Hematopoietic multipotent progenitor cell treated with erythropoietin and hydrocortisone succinate and interleukin-3 and kit ligand, for 6 days (in vitro differentiated cells): Measurements from ENCODE around the gene H2BK1.

Experiments used
- DNase-seq: peaks from one replicate; pipeline ENCODE4 v3.0.0-alpha.2; 2015

H2BK1 gene

DNA sequence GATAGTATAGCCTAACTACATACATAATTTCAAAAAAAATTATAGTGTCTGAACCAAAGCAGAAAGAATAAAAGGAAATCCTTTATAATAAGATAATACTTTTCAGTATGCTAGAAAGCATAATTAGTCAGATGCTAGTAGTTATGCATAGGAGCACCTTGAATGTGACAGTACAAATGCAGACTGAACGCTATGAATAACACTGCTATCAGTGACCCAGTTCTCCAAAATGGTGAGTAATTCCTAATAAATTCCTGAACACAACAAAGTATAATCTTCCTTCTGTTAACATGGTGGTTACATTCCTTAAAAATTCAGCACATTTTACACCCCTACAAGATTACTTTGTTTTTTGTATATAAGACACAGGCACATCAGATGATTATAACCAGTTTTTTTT lies 20.8 kb upstream of the H2BK1 start:
- DNase-seq = no peak

DNA sequence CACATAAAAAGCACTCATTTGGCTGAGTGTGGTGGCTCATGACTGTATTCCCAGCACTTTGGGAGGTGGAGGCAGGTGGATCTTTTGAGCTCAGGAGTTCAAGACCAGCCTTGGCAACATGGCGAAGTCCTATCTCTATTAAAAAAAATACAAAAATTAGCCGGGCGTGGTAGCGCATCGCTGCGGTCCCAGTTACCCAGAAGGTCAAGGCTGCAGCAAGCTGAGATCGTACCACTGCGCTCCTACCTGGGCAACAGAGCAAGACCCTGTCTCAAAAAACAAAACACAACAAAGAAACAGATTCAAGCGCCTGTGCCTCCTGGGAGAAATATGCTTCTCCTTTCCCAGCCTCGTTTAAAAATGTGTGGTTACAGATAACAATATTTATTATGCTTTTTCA lies 19.0 kb upstream of the H2BK1 start:
- no peak for DNase-seq

DNA sequence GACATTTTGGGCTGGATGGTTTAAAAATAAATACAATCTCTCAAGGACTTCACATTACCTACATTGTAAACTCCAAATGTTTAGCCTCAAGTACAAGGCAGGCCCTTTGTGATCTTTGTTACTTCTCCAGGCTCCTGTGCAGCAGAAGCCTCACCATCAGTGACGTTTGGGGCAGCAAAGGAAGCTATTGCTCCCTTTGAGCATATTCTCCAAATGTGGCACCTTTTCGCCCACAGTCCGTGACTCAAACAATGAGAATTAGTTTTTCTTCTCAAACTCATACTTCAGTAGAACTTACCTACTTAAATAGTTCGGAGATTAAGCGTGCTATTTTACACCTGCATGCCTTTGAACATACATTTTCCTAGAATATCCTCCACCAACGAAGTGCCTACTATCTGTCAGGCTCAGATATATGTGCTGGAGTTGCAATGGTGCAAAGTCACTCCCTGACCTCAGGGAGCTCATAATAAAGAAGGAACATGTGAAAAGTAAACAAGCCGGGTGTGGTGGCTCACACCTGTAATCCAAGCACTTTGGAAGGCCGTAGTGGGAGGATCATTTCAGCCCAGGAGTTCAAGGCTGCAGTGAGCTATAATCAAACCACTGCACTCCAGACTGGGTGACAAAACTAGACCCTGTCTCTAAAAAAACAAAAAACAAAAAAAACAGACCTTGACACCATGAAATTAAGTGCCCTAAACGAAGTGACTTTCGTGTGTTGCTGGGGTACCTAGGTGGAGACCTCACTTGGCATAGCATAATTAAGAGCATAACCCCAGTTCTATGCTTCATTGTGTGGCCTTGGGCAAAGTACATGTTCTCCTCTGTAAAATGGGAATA lies 18.0 kb upstream of the H2BK1 start:
- DNase-seq = no peak

DNA sequence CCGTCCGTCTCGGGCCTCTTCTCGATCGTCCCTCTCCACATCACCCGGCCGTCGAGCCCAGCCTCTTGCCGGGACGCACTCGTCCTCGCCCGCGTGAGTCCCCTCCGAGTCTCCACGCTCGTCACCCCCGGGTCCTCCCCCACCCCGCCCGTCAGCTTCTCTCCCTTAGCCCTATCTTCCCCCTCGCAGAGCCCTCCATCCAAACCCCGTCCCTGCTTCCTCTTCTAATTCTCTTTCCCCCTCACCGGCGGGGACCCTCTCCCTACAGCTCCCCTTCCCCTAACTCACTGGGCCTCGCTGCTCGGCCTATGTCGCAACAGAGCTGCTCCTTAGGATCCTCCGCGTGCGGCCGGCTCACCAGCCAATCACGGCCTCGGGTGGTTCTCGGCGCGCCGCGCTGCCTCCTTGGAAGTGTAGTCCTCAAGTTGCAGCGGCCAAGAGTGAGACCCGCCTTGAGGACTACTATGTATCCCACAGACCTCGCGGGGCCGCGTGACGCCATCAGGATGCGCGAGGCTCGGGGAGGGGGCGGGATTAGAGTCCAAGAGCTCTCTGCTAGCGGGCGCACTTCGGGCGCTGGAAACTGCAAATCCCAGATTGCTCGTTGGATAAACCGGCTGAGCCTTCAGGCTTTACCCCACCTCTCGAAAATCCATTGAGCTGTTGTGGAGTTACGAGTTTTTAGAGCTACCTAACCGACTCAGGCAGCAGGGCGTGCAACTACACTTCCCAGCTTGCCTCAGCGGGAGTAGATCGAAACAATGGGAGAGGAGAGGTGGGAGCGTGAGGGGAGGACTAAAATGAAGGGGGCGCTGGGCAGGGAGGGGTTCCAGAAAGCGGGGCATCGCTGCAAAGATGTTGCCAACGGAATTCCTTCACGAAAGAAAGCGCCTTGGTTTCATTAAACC lies 16.8 kb upstream of the H2BK1 start, which contains the start of gene ABCF2:
Gene ABCF2, minus strand, starts transcription at position 331 of the 908 bp plus-strand sequence. CDS start 747 bp downstream, outside the sequence.
- peak; percentile 99 for DNase-seq

DNA sequence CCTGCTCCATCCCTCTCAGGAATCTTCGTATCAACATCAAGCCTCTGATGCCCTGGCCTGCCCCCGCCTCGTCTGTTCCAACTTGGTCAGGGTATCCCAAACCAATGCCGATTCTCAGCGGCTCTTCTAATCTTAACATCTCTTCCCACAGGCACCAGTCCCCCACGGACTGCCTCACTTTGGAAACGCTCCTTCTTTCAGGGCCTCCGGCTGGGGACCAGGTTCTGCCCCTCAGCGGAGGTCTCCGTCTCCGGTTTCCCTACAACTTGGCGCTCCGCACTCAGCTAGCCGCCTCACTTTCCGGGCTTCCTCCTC lies 16.2 kb upstream of the H2BK1 start:
- no peak for DNase-seq

DNA sequence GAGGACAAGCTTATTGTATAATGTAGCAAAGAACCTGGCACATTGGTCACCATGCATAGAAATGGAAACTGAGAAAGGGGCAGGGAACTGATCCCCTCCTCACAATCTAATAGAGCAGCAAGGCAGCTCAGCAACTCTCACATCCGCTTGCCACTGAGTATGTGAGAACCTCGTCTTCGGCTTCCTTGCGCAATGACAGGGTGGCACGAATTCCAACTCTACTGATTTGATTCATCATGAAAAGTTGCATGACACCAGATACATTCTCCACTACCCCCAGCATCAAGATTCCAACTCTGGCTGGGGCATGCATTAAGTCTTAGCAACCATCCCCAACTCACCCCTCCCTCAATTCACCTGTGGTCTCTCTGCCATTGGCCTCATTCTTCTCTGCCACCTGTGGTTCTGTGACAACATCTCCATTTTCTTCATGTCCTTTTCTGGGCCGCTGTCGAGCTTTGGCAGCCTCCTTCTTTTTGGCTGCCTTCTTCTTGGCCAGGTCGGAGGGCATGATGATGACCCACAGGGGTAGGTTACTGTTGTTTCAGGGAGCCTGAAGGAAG lies 15.7 kb upstream of the H2BK1 start:
- DNase-seq = no peak

DNA sequence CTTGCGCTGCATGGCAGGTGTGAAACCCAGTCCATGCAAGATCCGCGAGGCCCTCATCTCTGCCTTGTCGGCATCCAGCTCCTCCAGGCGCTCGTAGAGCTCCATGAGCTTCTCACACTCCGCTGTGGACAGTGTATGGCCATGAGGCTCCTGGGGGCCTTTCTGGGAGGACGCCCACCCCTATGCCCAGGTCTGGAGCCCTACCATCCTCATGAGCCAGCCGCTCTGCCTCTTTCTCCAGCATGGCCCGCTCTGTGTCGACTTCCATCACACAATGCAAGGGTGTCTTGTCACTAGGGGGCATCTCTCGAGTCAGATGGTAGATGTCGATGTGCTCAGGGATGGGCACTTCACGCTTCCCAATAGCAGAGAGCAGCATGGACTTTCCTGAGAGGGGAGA lies 13.4 kb upstream of the H2BK1 start:
- DNase-seq = no peak

DNA sequence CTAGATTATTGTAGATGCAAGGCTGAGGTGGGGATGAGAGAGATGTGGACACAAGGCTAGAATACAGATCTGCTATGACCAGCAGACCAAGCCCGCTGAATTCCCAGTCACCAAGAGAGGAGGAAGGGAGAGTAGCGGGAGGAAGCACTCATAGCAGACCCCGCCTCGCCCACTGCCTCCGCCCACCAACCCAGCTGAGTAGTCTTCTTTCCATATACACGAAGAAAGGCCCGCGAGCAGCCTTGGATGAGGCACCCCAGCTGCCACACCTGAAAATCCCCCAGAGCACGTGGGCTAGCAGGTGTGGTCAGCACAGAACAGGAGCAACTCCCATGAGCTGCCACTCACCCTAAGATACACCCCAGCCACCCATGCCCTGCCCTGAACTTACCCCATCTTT lies 7.9 kb upstream of the H2BK1 start:
- DNase-seq = no peak

DNA sequence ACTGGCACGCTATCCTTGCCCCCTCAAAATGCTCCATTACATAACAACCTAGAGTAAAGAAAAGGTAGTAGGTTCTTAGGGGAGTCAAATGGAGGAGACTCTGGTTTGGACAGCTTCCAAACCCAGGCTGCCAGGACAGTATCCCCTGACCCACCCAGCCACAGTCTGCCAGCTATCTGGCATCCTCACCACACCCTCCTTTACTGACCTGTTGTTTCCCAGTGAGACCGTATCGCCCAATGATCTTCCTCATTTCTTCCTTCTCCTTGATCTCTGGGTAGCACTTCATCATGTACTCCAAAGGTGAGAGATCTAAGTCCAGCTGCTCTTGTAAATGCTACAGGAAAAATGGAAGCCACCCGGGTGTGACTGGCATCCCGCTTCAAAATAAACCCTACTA lies 5.1 kb upstream of the H2BK1 start:
- DNase-seq = no peak

DNA sequence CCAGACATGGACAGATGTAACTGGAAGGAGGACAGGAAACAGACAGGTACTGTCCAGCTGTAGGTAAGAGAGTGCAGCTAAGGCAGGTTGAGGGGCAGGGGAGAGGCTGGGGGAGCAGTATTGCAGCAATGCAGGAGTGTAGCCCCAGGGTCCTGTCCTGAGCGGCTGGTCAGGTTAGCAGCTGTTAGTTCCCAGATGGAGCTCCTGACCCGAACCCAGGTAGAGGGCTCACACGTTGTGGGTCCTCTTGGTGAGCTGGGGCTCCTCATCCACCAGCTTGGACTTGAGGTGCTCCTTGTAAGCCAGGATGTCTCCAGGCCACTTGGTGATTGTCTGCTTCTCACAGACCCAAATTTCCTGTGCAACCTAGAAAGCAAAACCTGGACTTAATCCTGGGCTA lies 3.5 kb upstream of the H2BK1 start:
- DNase-seq = no peak

DNA sequence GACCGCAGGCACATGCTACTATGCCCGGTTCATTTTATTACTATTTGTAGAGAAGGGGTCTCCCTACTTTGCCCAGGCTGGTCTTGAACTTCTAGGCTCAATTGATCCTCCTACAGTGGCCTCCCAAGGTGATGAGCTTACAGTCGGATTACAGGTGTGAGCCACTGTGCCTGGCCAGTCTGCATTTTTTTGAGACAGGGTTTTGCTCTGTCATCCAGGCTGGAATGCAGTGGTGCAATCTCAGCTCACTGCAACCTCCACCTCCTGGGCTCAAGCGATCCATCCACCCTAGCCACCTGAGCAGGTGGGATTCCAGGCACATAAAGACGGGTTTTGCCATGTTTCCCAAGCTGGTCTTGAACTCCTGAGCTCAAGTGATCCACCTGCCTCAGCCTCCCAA lies 2.3 kb upstream of the H2BK1 start:
- no peak for DNase-seq

DNA sequence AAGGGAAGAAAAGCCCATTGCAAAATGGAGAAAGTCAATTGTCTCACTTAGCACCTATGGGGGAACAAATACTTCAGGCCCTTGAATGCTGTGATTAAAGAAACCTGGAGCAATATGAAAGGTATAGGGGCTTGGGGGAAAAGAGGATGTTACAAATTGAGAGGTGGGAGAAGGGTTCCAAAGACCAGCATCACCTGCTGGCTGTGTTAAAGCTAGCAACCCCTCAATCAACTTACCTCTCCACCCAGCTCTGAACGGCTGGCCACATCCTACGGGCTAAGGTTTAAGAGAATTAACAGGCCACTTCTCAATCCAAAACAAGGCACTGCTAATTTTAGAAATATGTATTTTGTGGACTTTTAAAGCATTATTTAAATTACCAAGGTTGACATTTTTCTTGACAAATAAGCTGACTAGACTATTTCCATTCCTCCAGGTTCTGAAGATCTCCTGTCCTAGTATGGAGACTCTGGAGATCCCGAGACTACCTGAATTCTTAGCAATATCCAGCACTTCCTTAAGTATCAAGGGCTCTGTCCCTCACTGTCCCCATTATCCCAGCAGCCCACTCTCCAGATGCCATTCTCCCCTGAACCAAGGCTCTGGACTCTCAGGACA lies 976 bp upstream of the H2BK1 start:
- DNase-seq = no peak

DNA sequence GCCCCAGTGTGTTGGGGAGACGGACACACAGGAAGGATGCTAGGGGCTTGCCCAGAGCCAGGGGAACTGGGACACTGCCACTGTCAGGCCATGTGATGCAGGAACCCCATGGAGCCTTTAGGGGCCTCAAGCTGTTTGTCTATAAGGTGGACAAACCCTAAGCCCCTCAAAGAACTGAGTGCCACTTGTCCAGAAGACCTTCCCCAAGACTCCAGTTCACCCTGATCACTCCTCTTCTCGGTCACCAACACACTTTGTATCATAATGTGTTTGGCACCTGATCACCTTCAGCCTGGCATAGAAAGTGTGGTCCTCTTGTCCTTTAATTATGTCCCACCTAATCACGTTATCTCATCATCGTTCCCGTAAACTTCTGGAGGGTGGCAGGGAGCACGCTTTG lies 700 bp downstream of the H2BK1 start:
- DNase-seq = no peak

DNA sequence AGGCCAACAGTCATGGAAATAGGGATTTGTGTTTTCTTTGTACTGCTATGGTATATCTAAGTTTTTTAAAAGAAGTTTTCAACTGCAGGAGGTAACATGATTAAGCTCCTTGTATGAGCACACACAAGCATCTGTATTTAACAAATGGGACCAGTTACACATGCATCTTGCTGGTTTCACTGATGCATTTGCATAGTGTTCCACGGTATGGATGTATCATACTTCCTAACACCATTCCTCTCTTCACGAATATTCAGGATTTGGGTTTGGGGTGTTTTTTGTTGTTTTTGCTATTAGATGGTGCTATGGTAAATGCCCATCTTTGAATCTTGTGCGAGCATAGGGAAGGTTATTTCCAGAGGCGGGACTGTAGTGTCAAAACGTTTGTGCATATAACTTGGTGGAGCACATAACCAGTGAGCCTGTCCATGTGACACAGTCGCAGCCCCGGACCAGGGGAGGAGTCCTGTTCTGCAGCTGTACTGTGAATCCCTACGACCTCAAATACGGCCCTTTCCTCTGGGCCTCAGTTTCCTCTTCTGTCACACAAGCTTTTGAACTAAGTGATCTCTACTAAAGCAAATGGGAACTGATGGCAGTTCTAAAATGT lies 1.9 kb downstream of the H2BK1 start:
- no peak for DNase-seq

DNA sequence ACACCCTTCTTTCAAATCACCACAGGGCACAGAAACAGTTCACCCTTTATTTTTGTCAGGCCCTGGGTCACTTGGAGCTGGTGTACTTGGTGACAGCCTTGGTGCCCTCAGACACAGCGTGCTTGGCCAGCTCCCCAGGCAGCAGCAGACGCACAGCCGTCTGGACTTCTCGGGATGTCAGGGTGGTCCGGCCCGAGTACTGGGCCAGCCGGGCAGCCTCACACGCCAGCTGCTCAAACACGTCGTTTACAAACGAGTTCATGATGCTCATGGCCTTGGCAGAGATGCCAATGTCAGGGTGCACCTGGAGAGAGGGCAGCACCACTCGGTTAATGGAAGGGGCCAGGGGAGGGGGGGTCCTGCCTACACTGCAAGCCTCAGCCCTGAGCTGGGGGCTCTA lies 2.5 kb downstream of the H2BK1 start:
- no peak for DNase-seq

DNA sequence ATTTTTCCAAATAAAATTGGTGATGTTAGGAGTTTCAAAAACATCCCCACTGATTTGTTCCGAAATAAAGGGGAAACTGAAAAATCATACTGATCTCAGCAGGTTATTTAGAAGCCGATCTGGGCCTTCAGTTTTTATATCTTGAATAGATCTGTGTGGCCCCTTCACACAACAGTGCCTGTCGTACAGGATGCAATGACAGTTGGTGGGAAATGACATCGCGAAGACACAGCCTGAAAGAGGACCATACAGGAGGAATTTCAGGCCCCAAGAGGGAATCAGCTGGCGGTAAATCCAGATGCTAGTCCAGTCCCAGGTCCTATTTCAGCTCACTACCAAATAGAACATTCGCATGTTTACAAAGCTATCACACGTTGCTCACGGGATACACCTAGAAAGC lies 3.0 kb downstream of the H2BK1 start:
- DNase-seq = no peak

DNA sequence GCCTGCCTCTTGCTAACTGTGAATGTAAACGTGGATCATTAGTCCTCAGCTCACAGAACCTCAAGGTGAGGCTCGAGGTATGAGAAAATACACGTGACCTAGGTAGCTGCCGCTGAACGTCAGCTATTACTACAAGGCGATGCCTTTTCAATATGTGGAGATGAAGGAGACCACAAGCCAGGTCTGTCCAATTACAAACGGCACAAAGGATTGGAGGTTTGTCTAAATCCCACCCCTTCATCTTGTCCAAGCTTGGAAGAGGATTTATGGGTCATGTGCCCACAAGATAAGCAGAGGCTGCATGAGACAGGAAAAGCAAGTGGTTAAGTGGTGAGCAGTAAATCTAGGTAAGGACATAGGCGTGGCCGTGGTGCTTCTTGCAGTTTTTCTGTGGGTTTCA lies 3.4 kb downstream of the H2BK1 start:
- DNase-seq = peak; percentile 66

DNA sequence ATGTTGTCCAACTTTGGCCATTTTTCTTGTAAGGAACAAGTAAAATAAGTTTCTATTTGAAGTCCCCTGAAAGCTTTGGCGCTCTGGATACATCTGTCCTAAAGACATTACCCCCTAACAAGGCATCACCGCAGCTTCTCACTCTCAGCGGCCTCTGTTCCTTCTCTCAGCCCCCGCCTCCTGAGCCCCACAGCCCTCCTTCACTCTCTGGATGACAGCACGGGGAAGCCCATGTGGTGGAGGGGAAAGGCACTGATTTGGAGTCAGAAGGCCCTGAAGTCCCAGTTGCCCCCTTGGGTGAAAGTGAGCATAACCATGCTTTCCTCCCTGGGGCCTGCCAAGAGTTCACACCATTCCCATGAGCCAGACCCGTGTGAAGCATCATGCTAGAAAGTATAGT lies 4.6 kb downstream of the H2BK1 start:
- DNase-seq = no peak

DNA sequence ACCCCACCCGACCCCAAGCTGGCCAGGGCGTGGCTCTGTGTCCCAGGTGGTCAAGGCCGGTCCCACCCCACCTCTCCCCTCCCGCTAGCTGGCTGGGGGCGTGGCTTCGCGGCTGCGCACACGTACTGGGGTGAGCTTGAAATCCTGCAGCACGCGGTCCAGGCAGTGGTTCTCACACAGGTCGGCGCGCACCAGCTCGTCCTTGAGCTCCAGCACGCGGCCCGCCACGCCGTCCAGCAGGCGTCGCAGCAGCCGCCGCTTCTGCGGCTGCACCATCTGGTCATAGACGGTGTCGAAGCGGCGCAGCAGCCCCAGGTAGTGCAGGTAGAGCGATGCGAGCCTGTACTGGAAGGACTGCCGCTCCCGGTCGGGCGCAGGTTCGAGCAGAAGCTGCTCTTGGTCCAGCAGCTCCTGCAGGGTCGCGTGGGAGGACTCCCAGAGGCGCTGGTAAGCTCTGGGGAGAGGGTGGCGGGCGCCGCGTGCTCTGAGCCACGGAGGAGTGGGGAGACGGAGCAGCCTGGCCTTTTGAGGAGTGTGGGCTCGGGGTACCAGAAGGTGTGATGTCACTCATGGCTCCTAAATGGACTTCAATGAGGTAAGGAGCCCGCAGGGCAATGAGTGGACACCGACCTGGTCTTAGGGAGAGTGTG lies 5.8 kb downstream of the H2BK1 start:
- no peak for DNase-seq

DNA sequence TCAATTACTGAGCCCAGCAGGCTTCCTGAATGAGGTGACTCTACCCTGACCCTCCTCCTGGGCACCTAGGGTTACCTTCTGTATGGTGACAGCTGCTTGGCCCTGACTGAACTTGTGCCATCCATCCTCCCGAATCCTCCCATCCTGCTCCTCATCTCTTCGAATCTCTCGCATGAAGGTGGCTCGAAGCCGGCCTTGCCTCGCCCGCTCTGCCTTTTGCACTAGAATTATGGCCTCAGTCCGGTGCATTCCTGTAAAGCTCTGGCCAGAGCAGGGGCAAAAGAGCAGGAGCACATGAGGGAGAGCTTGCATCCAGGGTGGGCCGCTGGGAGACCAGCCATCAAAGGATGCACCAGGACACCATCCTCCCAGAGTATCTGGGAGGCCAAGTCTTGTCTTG lies 7.5 kb downstream of the H2BK1 start:
- DNase-seq = no peak

DNA sequence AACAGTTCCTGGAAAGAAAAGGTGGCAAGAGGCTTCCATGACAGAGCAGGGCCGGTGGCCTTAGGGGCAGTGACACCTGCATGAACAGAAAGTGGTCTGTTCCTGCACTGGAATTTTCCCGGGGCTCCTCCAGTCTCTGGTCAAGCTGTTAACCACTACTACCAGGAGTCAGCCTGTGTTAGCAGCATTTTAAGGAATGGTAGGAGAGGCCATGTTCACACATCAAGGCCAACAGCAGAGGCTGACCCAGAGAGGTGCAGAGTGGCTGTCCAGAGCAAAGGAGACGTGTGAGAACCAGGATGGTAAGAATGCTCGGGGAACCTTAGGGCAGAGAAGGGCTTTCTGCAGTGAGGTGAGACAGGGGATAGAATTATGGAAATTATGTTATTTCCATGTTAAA lies 8.5 kb downstream of the H2BK1 start:
- no peak for DNase-seq

DNA sequence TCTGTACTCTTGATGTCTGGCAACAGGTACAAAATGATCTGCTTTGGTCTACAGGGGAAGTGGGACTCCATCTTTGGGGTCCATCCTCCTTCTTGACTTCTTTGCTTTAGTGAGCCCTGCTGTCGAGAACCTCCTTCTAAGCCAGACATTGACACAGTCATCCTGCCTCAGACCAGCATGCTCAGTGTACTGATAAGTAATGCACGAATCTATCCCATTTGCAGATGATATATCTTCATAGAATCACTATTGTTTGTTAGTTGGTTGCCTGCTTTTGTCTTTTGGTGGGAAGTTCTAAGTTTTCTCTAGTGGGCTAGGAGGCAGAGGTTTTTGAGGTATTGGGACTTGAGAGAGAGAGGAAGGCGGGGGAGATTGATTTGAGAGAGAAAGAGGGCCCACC lies 8.9 kb downstream of the H2BK1 start:
- no peak for DNase-seq
